HG03565 (cell line): Measurements from ENCODE around the gene RFX6.
"Not testable (repeated sequence)": the region's sequence is repeated elsewhere in the genome, so short reads cannot be mapped to it uniquely, and the experiment has no call there.

Source experiments
- ATAC-seq: cut with Tn5 transposase; IDR thresholded peaks from one replicate; pipeline ENCODE4 v1.9.1; 2021; ENCODE audit warnings: mild to moderate bottlenecking, moderate library complexity; ENCODE audit not compliant: unreplicated experiment

RFX6 gene, protein sequence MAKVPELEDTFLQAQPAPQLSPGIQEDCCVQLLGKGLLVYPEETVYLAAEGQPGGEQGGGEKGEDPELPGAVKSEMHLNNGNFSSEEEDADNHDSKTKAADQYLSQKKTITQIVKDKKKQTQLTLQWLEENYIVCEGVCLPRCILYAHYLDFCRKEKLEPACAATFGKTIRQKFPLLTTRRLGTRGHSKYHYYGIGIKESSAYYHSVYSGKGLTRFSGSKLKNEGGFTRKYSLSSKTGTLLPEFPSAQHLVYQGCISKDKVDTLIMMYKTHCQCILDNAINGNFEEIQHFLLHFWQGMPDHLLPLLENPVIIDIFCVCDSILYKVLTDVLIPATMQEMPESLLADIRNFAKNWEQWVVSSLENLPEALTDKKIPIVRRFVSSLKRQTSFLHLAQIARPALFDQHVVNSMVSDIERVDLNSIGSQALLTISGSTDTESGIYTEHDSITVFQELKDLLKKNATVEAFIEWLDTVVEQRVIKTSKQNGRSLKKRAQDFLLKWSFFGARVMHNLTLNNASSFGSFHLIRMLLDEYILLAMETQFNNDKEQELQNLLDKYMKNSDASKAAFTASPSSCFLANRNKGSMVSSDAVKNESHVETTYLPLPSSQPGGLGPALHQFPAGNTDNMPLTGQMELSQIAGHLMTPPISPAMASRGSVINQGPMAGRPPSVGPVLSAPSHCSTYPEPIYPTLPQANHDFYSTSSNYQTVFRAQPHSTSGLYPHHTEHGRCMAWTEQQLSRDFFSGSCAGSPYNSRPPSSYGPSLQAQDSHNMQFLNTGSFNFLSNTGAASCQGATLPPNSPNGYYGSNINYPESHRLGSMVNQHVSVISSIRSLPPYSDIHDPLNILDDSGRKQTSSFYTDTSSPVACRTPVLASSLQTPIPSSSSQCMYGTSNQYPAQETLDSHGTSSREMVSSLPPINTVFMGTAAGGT

DNA sequence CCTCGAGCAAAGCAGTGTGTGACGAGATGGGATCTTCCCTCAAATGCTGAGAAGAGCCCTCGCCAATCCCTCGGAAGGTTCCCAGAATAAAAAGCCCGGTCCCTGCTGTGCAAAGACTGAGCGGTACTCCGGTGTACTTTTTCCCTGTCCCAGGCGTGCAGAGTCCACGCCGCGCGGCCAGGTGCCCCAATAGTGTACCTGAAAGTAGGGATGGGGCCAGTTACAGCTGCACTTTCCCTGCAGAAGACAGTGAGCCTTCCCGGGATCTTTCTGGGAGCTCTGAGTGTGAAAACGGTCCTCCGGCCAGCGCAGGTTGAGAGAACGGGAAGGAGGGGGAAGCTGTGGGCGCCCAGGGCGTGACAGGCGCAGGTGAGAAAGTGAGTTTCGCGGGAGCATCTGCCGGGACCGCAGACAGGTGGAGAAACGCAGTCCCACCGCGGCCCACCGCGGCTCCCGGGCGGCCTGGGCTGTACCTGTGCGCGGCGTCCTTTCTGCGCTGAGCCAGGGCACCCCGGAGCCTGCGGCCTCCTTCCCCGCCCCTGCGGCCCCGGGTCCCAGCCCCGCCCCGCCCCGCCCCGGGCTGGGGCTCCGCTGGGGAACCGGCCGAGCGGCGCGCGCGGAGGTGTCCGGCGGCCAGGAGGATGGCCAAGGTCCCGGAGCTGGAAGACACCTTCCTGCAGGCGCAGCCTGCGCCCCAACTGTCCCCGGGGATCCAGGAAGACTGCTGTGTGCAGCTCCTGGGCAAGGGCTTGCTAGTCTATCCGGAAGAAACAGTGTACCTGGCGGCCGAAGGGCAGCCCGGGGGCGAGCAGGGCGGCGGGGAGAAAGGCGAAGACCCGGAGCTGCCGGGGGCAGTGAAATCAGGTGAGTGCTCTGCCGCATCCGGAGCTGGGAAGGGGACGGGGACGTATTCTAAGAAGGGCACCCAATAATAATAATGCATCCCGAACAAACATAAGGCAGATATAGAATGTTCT, at the start of gene RFX6:
Gene RFX6, plus strand, starts transcription at position 608 of the 977 bp plus-strand sequence. Its CDS starts 34 bp downstream, at position 642.
- no peak for ATAC-seq

DNA sequence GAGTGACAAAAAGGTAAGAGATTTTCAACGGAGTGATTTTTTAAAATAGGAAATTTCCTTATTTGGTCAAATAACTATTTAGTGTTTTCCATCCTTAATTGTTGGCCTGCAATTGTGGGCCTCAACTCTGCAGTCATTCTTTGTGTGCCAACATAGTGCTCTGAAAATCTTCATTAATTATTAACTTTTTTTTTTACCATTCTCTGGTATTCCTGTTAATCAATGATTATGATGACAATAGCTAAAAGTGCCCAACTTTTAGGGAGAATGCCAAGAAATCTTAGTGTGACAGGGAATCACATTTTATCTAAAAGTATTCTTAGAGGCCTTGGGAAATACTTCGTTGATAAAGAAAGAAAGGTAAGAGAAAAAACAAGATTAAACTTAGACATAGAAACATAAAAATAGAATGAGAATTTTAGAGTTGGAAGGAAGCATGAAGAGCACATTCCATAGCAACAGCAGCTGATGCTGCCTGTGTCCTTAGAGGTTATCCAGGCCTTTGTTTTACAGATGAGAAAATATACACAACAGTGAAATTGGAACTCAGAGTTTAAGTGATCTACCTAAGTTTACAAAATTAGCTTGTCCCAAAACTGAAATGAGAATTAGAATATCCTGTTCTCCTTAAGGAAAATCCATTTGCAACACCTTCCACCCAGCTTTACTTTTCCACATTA, 49.3 kb upstream of the RFX6 start:
- no peak for ATAC-seq

DNA sequence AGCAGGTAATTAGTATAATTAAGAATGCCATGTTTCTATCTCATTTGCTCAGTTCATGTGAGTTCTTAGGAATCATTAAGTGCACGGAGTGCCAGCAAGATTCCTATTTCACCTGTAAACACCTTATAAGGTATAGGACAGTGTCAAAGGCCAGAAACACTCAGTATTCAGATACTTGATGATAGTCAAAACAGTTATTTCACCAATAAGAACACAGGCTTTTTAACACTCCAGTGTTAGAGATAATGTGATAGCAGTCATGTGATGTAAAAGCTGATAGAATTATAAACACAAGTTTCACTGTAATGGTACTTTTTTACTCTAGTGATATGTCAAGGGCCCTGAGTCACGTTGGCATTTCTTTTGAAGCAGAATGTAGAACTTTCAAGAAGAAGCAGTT, 48.1 kb upstream of the RFX6 start, which contains the start of gene GPRC6A:
Gene GPRC6A, minus strand, starts transcription at position 101 of the 400 bp plus-strand sequence. Its CDS starts 70 bp downstream, at position 31.
- ATAC-seq = no peak

DNA sequence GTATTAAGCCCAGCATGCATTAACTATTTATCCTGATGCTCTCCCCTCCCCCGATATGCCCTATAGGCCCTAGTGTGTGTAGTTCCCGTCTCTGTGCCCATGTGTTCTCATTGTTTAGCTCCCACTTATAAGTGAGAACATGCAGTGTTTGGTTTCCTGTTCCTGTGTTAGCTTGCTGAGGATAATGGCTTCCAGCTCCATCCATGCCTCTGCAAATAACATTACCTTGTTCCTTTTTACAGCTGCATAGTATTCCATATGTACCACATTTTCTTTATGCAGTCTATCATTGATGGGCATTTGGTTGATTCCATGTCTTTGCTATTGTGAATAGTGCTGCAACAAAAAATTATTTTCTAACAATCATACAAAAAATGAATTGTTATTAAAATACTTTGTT, 42.5 kb upstream of the RFX6 start:
- not testable (repeated sequence) for ATAC-seq

DNA sequence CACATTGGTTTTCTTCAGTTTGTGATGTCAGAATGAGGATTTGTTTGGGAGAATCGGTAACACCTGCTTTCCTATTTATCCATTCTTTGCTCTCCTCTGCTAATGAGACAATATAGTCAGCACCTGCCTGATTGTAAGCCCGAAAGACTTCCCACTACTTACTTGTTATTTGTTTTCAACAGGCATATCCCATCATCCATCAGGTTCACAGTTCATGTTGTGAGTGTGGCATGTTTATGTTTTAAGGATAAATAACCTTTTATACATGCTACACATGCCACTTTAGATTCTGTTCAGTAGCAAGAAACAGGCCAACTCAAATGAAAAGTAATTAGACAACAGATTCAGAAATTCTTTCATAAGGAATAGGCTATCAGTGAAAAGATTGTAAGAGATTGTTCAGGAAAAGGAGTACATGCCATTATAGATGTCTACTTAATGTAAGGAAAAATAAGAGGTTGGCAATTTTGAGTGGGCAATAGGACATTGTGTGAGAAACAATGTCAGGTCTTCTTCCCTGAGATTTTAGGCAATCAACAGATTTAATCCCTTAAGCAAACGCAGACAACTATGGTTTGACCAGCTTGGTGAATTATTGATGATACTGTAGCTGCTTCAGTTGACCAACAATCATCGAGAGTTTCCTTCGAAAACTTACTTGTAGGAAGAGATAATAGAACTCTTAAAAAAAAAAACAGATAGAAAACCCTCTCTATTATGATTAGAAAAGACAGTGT, 40.3 kb upstream of the RFX6 start:
- no peak for ATAC-seq

DNA sequence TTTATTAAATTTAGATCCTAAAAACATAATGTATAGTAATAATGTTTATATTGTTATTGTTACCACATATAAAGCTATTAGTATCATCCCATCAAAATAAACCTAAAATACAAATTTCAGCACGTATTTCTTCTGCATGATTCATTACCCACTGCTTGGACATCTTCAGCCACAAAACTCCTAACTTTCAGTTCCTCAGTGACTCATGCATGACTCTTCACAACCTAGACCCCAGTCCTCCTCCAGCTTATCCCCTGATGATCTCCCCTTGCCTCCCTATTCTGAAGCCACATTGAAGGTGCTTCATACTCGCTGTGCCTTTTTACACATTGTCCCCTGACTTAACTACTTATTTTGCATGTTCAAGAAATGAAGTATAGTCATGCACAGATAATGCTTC, 37.0 kb upstream of the RFX6 start:
- no peak for ATAC-seq

DNA sequence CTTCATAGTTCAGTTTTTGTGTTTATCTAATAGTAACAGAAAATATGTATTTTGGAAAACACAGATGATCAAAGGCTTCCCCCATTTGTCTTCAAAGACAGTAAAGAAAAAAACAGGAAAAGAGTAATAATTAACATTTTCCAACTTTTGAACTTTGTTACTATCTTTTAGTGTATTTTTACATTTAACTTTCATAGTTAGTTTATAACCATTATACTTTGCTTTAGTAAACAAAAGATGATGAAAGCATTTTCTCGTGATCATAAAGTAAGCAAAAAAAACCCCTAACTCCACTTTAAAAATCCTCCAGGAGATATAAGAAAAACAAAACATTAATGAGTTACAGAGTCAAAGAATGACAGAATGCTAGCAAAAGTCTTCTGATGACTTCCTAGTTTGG, 34.6 kb upstream of the RFX6 start:
- ATAC-seq = no peak

DNA sequence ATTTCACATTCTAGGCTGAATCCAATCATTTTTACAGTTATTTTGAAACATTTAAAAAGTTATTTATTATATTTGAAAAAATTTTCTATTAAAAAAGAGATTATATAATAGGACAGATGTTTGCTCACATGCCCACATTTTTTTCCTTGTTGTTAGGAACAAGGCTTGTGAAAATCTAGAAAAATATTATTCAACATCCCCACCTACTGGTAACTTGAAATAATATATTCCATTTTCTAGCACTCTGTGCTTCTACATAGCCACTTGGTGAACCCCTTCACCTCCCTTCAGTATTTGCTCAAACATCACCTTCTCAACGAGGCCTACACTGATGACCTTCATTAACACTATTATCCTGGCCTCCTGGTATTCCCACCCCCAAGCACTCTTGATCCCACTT, 29.8 kb upstream of the RFX6 start:
- ATAC-seq = peak; percentile 71

DNA sequence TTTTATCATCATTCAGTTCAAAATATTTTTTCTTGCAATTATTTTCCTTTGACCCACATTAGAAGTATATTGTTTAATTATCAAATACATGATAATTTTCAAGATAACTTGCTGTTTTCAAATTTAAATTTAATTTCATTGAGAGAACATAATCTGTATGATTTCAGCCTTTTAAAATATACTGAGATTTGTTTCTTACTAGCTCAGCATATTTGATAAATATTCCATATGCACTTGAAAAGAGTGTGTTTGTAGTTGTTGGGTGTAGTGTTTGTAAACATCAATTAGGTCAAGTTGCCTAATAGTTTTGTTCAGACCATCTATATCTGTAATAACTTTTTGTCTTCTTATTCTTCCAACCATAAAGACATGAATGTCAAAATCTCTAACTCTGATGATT, 19.0 kb upstream of the RFX6 start:
- no peak for ATAC-seq

DNA sequence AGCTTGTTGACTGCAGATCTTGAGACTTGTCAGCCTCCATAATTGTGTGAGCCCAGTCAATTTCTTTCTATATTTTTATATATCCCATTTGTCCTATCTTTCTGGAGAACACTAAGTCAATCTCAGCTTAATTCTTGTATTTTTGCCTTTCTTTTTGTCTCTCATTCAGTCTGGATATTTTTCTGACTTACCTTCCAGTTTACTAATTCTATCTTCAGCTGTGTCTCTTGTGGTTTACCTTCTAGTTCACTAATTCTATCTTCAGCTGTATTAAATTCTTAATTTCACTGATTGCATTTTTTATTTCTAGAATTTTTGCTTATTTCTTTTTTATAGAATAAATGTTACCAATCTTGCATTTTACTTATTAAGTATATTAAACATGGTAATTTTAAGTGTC, 17.8 kb upstream of the RFX6 start:
- ATAC-seq = no peak

DNA sequence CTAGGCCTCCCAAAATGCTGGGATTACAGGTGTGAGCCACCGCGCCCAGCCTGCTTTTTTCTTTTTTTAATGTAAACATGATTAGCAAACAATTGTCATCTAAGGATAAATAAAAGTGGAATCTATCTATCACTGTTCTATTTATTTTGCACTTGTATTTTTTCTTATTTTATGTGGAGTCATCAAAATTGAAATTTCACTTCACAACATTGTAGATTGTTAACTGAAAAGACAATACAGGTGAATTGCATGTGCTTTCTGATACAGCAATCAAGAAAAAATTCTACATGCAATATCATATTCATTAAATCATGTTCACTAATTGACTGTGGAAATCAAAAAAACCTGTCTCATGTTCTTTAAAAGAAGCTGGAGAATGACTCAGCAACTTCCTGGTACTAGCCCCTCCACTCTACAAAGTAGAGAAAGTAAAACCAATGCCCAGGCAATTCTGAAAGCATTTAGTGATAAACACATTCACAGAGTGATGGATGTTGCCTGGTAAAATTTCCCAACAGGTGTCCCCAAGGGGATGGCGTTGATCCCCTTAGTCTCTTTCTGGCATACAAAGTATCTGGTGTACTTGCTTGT, 10.7 kb upstream of the RFX6 start:
- peak; percentile 75 for ATAC-seq

DNA sequence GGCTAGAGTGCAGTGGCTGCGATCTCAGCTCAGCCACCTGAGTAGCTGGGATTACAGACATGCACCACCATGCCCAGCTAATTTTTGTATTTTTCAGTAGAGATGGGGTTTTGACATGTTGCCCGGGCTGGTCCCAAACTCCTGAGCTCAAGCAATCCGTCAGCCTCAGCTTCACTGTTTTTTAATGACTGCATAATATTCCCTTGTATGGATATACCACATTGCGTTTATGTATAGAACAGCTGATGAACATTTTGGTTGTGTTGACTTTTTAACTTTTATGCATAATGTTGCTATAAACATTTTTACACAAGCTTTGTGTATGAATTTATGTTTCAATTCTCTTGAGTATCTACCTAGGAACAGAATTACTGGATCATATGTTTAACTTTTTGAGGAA, 4.3 kb upstream of the RFX6 start:
- ATAC-seq = no peak

DNA sequence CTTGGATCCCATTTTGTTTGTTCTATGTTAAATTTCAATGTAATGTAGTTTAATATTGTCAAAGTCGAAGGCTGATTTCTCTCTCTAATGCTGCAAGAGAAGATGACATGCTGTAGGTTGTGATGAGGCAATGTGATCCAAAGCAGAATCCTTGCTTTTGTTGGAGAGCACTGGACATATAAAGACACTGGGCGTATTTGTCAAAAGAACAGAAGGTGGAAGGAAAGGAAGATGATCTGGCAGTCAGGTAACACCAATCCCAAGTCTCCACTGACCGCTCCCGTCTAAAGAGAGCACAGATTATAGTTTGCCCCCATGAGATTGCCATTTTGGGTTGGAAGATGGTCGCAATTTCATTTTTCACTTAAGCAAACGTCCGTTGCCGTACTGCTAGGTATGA, 935 bp upstream of the RFX6 start:
- no peak for ATAC-seq

DNA sequence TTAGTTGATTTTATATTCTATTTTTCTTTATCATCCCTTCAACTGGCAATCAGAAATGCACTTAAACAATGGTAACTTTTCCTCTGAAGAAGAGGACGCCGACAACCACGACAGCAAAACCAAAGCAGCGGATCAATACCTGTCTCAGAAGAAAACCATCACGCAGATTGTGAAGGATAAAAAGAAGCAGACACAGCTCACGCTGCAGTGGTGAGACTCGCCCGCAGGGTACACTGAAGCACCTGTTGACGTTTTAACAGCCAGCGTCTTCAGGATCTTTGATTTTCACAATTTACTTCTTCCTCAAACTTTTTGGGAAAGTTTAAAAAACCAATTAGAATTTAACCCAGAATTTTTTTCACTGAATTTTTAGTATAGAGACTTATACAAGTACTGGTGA, 701 bp downstream of the RFX6 start:
- no peak for ATAC-seq

DNA sequence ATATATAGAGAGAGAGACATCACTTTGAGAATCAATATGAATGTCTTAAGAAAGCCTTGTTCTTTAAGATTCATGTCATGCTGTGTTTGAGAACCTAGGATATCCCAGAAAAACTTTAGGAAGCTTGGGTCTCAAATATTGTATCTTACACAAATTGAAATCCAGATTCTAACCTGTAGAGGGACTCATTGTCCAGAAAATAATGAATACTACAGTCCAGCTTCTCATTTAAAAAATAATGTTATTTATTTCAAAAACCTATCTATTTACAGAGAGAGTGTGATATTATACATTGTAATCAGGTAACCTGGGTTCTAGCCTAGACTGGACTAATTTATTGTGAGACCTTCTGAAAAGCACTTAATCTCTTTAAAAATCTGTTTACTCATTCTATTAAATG, 4.2 kb downstream of the RFX6 start:
- no peak for ATAC-seq

DNA sequence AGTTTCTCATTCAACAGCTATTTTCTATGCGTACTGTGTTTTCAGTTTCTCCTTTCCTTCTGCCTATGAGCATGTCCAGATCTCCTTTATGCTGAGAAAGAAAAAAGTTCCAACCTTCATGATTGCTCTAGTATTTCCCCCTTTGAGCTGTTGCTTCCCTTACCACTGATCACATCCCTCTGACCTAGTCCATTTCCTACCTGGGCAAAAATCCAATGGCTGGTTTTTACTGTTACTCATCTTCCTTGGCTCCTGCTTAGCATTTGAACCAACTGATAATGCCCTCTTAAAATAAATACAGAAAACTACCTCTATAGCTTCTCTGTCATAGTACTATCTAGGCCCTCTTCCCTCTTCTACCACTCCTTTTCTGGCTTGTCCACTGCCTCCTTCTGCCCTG, 6.0 kb downstream of the RFX6 start:
- ATAC-seq = no peak

DNA sequence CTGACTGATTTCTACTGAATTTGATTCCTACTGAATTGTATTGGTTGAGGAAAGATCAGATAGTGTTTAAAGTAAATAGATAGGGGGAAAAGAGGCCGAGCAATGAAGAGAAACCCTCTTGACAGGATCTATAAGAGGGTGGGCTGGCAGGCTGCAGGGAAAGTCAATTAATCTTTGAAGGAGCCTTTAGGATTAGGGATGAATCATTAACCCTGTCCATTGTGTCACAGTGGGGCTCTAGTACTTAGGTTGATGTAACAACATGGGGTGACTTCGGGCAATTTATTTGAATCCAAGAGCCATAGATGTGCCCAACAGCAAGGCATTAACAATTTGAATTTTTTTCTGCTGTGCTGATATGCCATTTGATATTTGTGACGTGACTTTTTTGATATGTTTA, 7.5 kb downstream of the RFX6 start:
- ATAC-seq = no peak

DNA sequence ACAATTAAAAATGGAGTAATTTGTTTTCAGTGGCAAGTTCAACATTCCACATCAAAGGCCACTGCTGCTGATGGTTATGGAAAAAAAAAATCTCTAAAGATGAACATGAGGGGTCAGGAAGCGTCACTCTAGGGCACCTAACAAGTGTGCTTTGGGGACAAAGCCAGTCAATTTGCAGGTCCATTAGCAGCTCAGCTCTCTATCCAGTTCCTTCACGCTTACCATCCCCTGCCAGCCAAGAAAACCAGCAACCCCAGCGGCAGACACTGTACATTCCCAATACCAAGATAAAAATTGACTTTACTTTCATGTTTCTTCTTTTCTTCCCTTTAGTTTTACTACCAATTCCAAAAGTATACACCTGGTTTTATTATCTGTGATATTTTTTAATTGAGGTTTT, 10.1 kb downstream of the RFX6 start:
- ATAC-seq = no peak

DNA sequence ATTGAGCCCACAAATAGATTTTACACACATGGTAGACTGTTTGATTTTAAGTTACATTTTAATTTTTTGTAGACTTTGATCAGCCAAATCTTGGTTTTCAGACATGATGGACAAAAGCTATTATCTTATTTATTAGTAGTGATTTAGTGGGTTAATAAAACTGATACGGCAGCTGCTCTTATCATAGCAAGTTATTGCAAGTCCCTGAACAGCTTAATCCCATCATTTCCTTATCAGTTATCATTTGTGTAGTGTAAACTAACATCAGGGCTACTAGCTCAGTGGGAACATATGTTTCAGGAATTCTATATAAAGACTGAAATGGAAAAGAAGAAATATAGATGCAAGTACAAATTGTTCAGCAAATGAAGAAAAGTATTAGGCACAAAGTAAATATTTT, 10.9 kb downstream of the RFX6 start:
- no peak for ATAC-seq
